Upper lobe of right lung (tissue), 1 donor: ENCODE results near the gene DNASE1L1. TPM values are rescaled to one million over a fixed set of nuclear protein-coding genes. Genes with fewer than 3 reads are reported as not detected.
A peak's percentile ranks its signal among the peaks of the same experiment; 100 is the strongest.

Source experiments
- ATAC-seq: fragments of 200-7000 bp; cut with Tn5 transposase; one replicate; pipeline ENCODE4 v1.9.1; 2020; ENCODE audit warnings: mild to moderate bottlenecking, moderate library complexity
- DNase-seq: peaks from one replicate; pipeline ENCODE4 v3.0.0-alpha.2; 2020
- H3K27ac ChIP-seq: fragments of 200-600 bp; one replicate; pipeline ENCODE4 v1.8.0; 2022
- H3K27me3 ChIP-seq: fragments of 200-600 bp; one replicate; pipeline ENCODE4 v1.8.0; 2022; ENCODE audit warnings: mild to moderate bottlenecking
- H3K36me3 ChIP-seq: fragments of 200-600 bp; one replicate; pipeline ENCODE4 v1.8.0; 2022
- H3K4me1 ChIP-seq: fragments of 200-600 bp; one replicate; pipeline ENCODE4 v1.8.0; 2022
- H3K4me3 ChIP-seq: fragments of 200-600 bp; one replicate; pipeline ENCODE4 v1.8.0; 2022; ENCODE audit warnings: mild to moderate bottlenecking
- H3K9me3 ChIP-seq: fragments of 200-600 bp; one replicate; pipeline ENCODE4 v1.8.0; 2022
- CTCF ChIP-seq: fragments of 200-600 bp; IDR thresholded peaks from one replicate; pipeline ENCODE4 v1.8.0; 2022; ENCODE audit warnings: antibody characterized with exemption
- intact Hi-C: fragments of 100-400 bp; cut with DNase I; formaldehyde crosslinking; loops from one replicate; pipeline ENCODE4 v1.11.0; 2022
- total RNA-seq: library from RNA; stranded (reverse); fragmentation: NEBNext Ultra II Directional; extraction: Animal tissue kit (Norgen Biotek cat#: 25700); gene quantifications from one replicate; pipeline ENCODE4 v1.2.1, GENCODE V29; 2021
- donor health status: DM: no; HTN: yes; CAD: no; lungs with severe emphysema.

The DNASE1L1 gene
- total RNA-seq, 1 donor from 2014 or later: 37.1 TPM

- no peak for DNase-seq
- H3K4me1 ChIP-seq: peaks cover 7% of the 10 kb centered on the region
- H3K27me3 ChIP-seq: no peaks in the 10 kb centered on the region
- H3K4me3 ChIP-seq: peak overlapping the region; percentile 50
- peak overlapping the region; percentile 76 for H3K27ac ChIP-seq
- no peak for ATAC-seq
- no peak for TF ChIP-seq CTCF
- no peaks in the 10 kb centered on the region for H3K9me3 ChIP-seq
- intact Hi-C loops: no loop called here
- peaks cover 3% of the 10 kb centered on the region for H3K36me3 ChIP-seq
Measured at GRCh38 chrX:154408659-154409221, 314 bp downstream of the DNASE1L1 start.

- Histone ChIP-seq H3K27me3 (no peaks in the 10 kb centered on the region), H3K4me1 (peaks cover 3% of the 10 kb centered on the region), H3K27ac (no peak overlapping the region), H3K36me3 (peaks cover 7% of the 10 kb centered on the region), H3K4me3 (no peak overlapping the region), H3K9me3 (no peaks in the 10 kb centered on the region)
- ATAC-seq: no peak
- TF ChIP-seq CTCF: no peak
- DNase-seq: no peak
- intact Hi-C loops: no loop called here
Measured at GRCh38 chrX:154404625-154405192, 4.3 kb downstream of the DNASE1L1 start.

GRCh38 chrX:154403858-154404257, 5.2 kb downstream of the DNASE1L1 start:
- no peaks in the 10 kb centered on the region for H3K27me3 ChIP-seq
- H3K4me1 ChIP-seq: peaks cover 3% of the 10 kb centered on the region
- DNase-seq (no peak), ATAC-seq (no peak)
- H3K9me3 ChIP-seq: no peaks in the 10 kb centered on the region
- peaks cover 15% of the 10 kb centered on the region for H3K36me3 ChIP-seq
- intact Hi-C loops: no loop called here
- TF ChIP-seq CTCF: no peak
- H3K27ac ChIP-seq: no peak overlapping the region
- no peak overlapping the region for H3K4me3 ChIP-seq

- no peak overlapping the region for H3K4me3 ChIP-seq
- intact Hi-C loops: no loop called here
- H3K36me3 ChIP-seq: peaks cover 15% of the 10 kb centered on the region
- no peak for DNase-seq
- no peaks in the 10 kb centered on the region for H3K9me3 ChIP-seq
- H3K27me3 ChIP-seq: no peaks in the 10 kb centered on the region
- H3K27ac ChIP-seq: no peak overlapping the region
- TF ChIP-seq CTCF: no peak
- peaks cover 3% of the 10 kb centered on the region for H3K4me1 ChIP-seq
- ATAC-seq: no peak
Measured at GRCh38 chrX:154403192-154403591, 5.9 kb downstream of the DNASE1L1 start.

GRCh38 chrX:154402622-154403127, 6.4 kb downstream of the DNASE1L1 start:
- Histone ChIP-seq H3K36me3 (peaks cover 15% of the 10 kb centered on the region), H3K27ac (no peak overlapping the region), H3K4me3 (no peak overlapping the region), H3K4me1 (peaks cover 3% of the 10 kb centered on the region), H3K9me3 (no peaks in the 10 kb centered on the region), H3K27me3 (no peaks in the 10 kb centered on the region)
- ATAC-seq (no peak), DNase-seq (no peak)
- TF ChIP-seq CTCF: no peak
- intact Hi-C loops: no loop called here
